ENCODE results near the gene WDR75. TPM values are rescaled to one million over a fixed set of nuclear protein-coding genes. Genes with fewer than 3 reads are reported as not detected.

Gene WDR75
- total RNA-seq, 3 donors from 2014 or later = 40.0 to 52.4 (median 45.2) TPM

DNA sequence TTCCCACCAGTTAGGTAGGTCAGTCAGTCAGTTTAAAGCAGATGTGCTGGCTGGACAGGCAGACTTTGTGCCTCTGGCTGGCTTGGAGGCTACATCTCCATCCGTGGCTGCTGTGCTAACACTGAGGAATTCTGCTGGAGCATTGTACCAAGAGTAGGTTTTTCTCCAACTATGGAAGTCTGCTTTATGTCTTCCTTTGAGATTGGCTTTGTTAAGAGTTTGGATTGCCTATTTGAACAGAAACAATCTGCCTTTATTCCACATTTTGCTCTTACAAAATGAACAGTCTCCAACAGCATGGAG, 46.7 kb downstream of the WDR75 start:
- no peak for TF ChIP-seq POLR2AphosphoS5 (IDR thresholded peaks at IDR 0.05)
- H3K4me1 ChIP-seq = no peaks in the 10 kb centered on the region
- no peak for DNase-seq (ENCODE audit: low spot score in 2 of 2)
- no peak overlapping the region for H3K4me3 ChIP-seq
- H3K36me3 ChIP-seq = no peaks in the 10 kb centered on the region
- H3K27ac ChIP-seq = no peak overlapping the region
- intact Hi-C loops (cut with DNase I; ENCODE audit: low total_unique reads) = no loop called here
- no peaks in the 10 kb centered on the region for H3K27me3 ChIP-seq
- no peaks in the 10 kb centered on the region for H3K9me3 ChIP-seq

DNA sequence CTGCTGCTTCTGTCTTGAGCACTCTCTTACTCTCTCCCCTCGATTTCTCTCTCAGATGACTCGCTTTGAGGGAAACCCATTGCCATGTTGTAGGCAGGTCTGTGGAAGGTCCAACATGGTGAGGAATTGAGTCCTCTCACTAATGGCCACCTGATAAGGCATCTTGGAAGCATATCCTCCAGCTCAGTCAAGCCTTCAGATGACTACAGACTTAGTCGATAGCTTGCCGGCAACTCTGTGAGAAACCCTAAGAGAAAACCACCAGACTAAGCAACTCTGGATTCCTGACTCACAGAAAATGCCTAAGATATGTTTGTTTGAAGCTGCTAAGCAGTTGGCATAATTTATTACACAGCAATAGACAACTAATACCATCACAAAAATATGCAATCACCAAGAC, 51.2 kb downstream of the WDR75 start:
- no peak overlapping the region for H3K27ac ChIP-seq
- no peaks in the 10 kb centered on the region for H3K36me3 ChIP-seq
- no peaks in the 10 kb centered on the region for H3K27me3 ChIP-seq
- no peak for TF ChIP-seq POLR2AphosphoS5 (IDR thresholded peaks at IDR 0.05)
- TF ChIP-seq POLR2A (IDR thresholded peaks at IDR 0.05) = no peak
- TF ChIP-seq, protein P1, sequence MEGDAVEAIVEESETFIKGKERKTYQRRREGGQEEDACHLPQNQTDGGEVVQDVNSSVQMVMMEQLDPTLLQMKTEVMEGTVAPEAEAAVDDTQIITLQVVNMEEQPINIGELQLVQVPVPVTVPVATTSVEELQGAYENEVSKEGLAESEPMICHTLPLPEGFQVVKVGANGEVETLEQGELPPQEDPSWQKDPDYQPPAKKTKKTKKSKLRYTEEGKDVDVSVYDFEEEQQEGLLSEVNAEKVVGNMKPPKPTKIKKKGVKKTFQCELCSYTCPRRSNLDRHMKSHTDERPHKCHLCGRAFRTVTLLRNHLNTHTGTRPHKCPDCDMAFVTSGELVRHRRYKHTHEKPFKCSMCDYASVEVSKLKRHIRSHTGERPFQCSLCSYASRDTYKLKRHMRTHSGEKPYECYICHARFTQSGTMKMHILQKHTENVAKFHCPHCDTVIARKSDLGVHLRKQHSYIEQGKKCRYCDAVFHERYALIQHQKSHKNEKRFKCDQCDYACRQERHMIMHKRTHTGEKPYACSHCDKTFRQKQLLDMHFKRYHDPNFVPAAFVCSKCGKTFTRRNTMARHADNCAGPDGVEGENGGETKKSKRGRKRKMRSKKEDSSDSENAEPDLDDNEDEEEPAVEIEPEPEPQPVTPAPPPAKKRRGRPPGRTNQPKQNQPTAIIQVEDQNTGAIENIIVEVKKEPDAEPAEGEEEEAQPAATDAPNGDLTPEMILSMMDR (IDR thresholded peaks at IDR 0.05) = no peak
- DNase-seq (ENCODE audit: low spot score in 2 of 2) = no peak
- H3K4me1 ChIP-seq = no peaks in the 10 kb centered on the region
- intact Hi-C loops (cut with DNase I; ENCODE audit: low total_unique reads) = loop anchor here (5.0 kb wide), 1 partner anchor 1470 kb away; no protein-coding TSS in a partner anchor
- no peak overlapping the region for H3K4me3 ChIP-seq
- H3K9me3 ChIP-seq = no peaks in the 10 kb centered on the region

GRCh38 chr2:189498205-189498604, 56.9 kb downstream of the WDR75 start:
- no peak overlapping the region for H3K27ac ChIP-seq
- intact Hi-C loops (cut with DNase I; ENCODE audit: low total_unique reads) = no loop called here
- H3K36me3 ChIP-seq = no peaks in the 10 kb centered on the region
- no peak overlapping the region for H3K4me3 ChIP-seq
- H3K27me3 ChIP-seq = no peaks in the 10 kb centered on the region
- H3K9me3 ChIP-seq = no peaks in the 10 kb centered on the region
- DNase-seq (ENCODE audit: low spot score in 2 of 2) = no peak
- TF ChIP-seq, protein P1 (IDR thresholded peaks at IDR 0.05) = no peak
- no peak for TF ChIP-seq POLR2AphosphoS5 (IDR thresholded peaks at IDR 0.05)
- TF ChIP-seq POLR2A (IDR thresholded peaks at IDR 0.05) = no peak
- no peaks in the 10 kb centered on the region for H3K4me1 ChIP-seq

DNA sequence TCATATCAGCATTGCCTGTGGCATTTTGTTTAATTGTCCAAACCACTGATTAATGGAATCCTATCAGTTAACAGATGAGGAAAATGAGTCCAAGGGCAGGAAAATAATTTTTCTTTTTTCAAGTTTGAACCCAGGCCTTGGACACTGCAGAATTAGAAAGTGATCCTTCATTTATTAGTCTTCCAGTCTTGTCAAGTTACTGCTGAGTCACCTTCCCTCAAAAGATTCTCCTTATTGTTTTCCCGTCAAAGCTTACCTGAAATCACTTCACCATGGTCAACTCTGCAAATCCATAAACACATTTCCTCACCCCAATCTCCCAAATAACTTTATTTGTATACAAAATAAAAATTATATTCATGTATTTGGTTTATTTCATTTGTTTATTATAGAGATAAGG, 57.9 kb downstream of the WDR75 start:
- H3K4me1 ChIP-seq = no peaks in the 10 kb centered on the region
- no peaks in the 10 kb centered on the region for H3K9me3 ChIP-seq
- H3K27me3 ChIP-seq = no peaks in the 10 kb centered on the region
- TF ChIP-seq POLR2AphosphoS5 (IDR thresholded peaks at IDR 0.05) (no peak), POLR2A (IDR thresholded peaks at IDR 0.05) (no peak)
- TF ChIP-seq, protein P1 (IDR thresholded peaks at IDR 0.05) = no peak
- no peak for DNase-seq (ENCODE audit: low spot score in 2 of 2)
- no peak overlapping the region for H3K27ac ChIP-seq
- H3K4me3 ChIP-seq = no peak overlapping the region
- intact Hi-C loops (cut with DNase I; ENCODE audit: low total_unique reads) = no loop called here
- H3K36me3 ChIP-seq = no peaks in the 10 kb centered on the region

DNA sequence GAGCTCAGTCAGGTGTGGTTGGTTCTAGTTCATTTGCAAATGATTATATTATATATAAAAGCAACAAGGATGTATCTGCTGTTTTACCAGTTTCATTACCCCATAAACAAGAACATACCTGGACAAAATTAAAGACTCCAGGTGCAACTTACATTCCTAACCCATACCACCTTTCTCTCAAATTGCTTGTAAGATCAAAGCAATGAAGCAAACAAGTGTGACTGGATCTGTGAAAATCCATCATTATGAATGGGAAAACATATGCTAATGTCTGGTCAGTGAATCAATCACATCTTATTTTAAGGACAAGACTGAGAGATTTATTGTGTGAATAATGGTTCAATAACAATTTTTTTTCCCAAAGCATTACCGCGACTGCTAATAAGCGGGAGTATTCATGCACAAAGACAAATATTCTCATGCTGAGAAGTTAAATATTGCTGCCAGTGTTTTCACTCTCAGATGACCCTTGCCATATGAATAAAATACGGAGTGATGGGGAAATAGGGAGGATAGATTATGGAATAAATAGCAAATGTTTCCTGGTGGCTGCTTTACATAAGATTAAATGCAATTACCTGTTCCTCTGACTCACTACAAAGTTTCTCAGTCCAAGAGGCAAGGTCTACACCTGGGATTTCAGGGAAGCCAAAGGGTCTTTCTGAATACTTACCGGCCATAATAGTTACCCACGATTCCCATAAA, 59.3 kb downstream of the WDR75 start:
- Histone ChIP-seq H3K36me3 (no peaks in the 10 kb centered on the region), H3K27me3 (no peaks in the 10 kb centered on the region), H3K9me3 (no peaks in the 10 kb centered on the region), H3K4me3 (no peak overlapping the region), H3K4me1 (no peaks in the 10 kb centered on the region), H3K27ac (no peak overlapping the region)
- no peak for DNase-seq (ENCODE audit: low spot score in 2 of 2)
- no peak for TF ChIP-seq POLR2A (IDR thresholded peaks at IDR 0.05)
- intact Hi-C loops (cut with DNase I; ENCODE audit: low total_unique reads) = no loop called here

DNA sequence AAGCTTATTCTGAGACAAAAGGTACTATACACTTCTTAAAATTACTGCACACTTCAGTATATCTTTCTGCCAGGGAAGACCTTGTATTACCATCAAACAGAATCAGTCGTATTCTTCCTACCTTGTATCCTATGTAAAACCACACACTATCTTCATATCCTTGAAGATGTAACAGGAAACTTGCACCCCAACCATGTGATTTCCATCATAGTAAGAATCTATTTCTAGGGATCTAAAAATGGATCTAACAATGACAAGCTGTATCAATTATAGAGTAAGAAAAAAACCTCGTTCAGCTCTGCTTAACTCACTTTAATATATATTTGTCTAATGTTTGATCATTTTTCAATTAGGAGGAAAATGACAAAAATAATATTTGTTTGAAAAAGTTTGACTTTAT, 60.2 kb downstream of the WDR75 start:
- TF ChIP-seq POLR2A (IDR thresholded peaks at IDR 0.05) = no peak
- no peak overlapping the region for H3K4me3 ChIP-seq
- intact Hi-C loops (cut with DNase I; ENCODE audit: low total_unique reads) = no loop called here
- no peak for DNase-seq (ENCODE audit: low spot score in 2 of 2)
- H3K27ac ChIP-seq = no peak overlapping the region
- no peaks in the 10 kb centered on the region for H3K9me3 ChIP-seq
- H3K36me3 ChIP-seq = no peaks in the 10 kb centered on the region
- H3K4me1 ChIP-seq = no peaks in the 10 kb centered on the region
- no peaks in the 10 kb centered on the region for H3K27me3 ChIP-seq

- Histone ChIP-seq H3K9me3 (no peaks in the 10 kb centered on the region), H3K36me3 (no peaks in the 10 kb centered on the region), H3K4me1 (no peaks in the 10 kb centered on the region), H3K4me3 (no peak overlapping the region), H3K27me3 (no peaks in the 10 kb centered on the region), H3K27ac (no peak overlapping the region)
- no peak for DNase-seq (ENCODE audit: low spot score in 2 of 2)
- no peak for TF ChIP-seq POLR2A (IDR thresholded peaks at IDR 0.05)
- no peak for TF ChIP-seq POLR2AphosphoS5 (IDR thresholded peaks at IDR 0.05)
- TF ChIP-seq, protein P1 (IDR thresholded peaks at IDR 0.05) = no peak
- intact Hi-C loops (cut with DNase I; ENCODE audit: low total_unique reads) = no loop called here
Measured at GRCh38 chr2:189502714-189503113, 61.4 kb downstream of the WDR75 start.
